Measurements from ENCODE around the gene EML1. TPM values are rescaled to one million over a fixed set of nuclear protein-coding genes. Genes with fewer than 3 reads are reported as not detected.

The EML1 gene
- total RNA-seq, 1 experiment from 2014 or later = 7.2 TPM

DNA sequence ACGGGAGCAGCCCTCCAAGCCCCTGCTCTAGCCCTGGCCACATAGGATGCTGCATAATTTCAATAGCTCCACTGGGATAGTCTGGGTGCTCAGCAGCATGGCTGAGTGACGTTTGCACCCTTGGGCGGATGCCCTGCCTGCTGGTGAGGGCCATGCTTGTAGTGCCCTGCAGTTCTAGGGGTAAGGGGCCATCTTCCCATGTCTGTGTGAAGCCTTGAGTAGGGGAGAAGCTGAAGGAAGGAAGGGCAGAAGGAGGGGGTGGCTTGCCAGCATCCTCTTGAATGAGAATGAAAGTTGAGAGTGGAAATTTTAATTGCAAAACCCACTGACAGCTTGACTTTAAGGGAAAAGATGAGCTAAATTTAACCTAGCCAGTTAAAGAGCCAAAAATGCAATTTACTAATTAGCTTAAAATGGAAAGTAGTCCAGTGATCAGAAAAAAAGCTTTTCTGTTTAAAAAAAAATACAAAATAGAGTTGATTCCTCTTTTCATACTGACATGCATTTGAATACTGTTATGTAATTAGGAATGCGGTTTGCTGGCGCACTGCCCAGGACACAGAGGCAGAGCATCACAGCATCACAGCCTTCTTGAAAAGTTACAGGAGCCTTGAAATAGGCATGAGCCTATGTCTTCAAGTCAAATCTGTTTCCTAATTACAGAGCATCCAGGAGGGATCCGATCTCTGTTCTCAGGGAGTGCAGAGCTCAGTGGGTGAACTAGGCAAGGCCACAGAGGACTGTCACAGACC lies 18.5 kb upstream of the EML1 start:
- H3K4me3 ChIP-seq (ENCODE audit: low read depth, low read length) = no peak overlapping the region
- TF ChIP-seq, protein P1, sequence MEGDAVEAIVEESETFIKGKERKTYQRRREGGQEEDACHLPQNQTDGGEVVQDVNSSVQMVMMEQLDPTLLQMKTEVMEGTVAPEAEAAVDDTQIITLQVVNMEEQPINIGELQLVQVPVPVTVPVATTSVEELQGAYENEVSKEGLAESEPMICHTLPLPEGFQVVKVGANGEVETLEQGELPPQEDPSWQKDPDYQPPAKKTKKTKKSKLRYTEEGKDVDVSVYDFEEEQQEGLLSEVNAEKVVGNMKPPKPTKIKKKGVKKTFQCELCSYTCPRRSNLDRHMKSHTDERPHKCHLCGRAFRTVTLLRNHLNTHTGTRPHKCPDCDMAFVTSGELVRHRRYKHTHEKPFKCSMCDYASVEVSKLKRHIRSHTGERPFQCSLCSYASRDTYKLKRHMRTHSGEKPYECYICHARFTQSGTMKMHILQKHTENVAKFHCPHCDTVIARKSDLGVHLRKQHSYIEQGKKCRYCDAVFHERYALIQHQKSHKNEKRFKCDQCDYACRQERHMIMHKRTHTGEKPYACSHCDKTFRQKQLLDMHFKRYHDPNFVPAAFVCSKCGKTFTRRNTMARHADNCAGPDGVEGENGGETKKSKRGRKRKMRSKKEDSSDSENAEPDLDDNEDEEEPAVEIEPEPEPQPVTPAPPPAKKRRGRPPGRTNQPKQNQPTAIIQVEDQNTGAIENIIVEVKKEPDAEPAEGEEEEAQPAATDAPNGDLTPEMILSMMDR (IDR thresholded peaks at IDR 0.05; ENCODE audit: insufficient read depth in 1 of 2, low read depth in 1 of 2, low read length in 1 of 2, severe bottlenecking in 1 of 2, unreplicated experiment in 1 of 2) = no peak

GRCh38 chr14:99775351-99775750 lies 17.9 kb upstream of the EML1 start:
- no peak overlapping the region for H3K4me3 Mint-ChIP-seq (ENCODE audit: unreplicated experiment)

More for the DNA sequence above, 18.5 kb upstream of the EML1 start:
- DNase-seq = no peak
- H3K9me3 ChIP-seq = peaks cover 12% of the 10 kb centered on the region
- H3K9me3 Mint-ChIP-seq (ENCODE audit: unreplicated experiment) = peaks cover 16% of the 10 kb centered on the region
- no peaks in the 10 kb centered on the region for H3K36me3 Mint-ChIP-seq (ENCODE audit: insufficient read depth, unreplicated experiment)
- H3K27me3 Mint-ChIP-seq (ENCODE audit: insufficient read depth, unreplicated experiment) = peaks cover 17% of the 10 kb centered on the region
- no peaks in the 10 kb centered on the region for H3K36me3 ChIP-seq (ENCODE audit: control insufficient read depth, insufficient read depth, low read length)
- CTCF ChIA-PET = no interaction called here
- no peak overlapping the region for H3K27ac Mint-ChIP-seq (ENCODE audit: unreplicated experiment)
- no TSS peak for BruUV-seq (replicated peaks)
- H3K4me1 Mint-ChIP-seq (ENCODE audit: low read depth, unreplicated experiment) = no peaks in the 10 kb centered on the region
- H3K4me3 Mint-ChIP-seq (ENCODE audit: unreplicated experiment) = no peak overlapping the region
- POLR2A ChIA-PET = no interaction called here
- intact Hi-C loops (cut with micrococcal nuclease; ENCODE audit: unreplicated experiment) = no loop called here
- no peaks in the 10 kb centered on the region for H3K4me1 ChIP-seq
- H3K27me3 ChIP-seq (replicated peaks; ENCODE audit: control insufficient read depth, insufficient read depth, low read length) = no peaks in the 10 kb centered on the region

DNA sequence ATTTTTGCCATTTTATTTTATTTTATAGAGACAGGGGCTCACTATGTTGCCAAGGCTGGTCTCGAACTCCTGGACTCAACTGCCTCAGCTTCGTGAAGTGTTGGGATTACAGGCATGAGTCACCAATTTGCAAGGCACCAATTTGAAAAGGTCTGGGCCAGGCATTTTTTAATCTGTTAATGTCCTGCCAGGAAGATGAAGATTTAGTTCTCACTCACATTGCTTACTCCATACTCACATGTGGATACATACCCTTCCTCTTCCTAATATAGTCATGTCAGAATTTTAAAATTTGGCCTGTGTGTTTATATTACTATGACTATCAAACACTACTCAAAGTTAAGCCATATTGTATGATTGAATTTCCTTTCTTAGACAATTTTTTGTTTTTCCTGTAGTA lies 15.3 kb upstream of the EML1 start:
- no peaks in the 10 kb centered on the region for H3K4me1 ChIP-seq
- DNase-seq = no peak
- peaks cover 17% of the 10 kb centered on the region for H3K27me3 Mint-ChIP-seq (ENCODE audit: insufficient read depth, unreplicated experiment)
- peaks cover 16% of the 10 kb centered on the region for H3K9me3 Mint-ChIP-seq (ENCODE audit: unreplicated experiment)
- H3K4me1 Mint-ChIP-seq (ENCODE audit: low read depth, unreplicated experiment) = peaks cover 12% of the 10 kb centered on the region
- TF ChIP-seq, protein P1 (IDR thresholded peaks at IDR 0.05; ENCODE audit: insufficient read depth in 1 of 2, low read depth in 1 of 2, low read length in 1 of 2, severe bottlenecking in 1 of 2, unreplicated experiment in 1 of 2) = no peak
- no peaks in the 10 kb centered on the region for H3K36me3 Mint-ChIP-seq (ENCODE audit: insufficient read depth, unreplicated experiment)
- H3K36me3 ChIP-seq (ENCODE audit: control insufficient read depth, insufficient read depth, low read length) = no peaks in the 10 kb centered on the region
- no peak overlapping the region for H3K4me3 Mint-ChIP-seq (ENCODE audit: unreplicated experiment)
- H3K4me3 ChIP-seq (ENCODE audit: low read depth, low read length) = no peak overlapping the region
- BruUV-seq (replicated peaks) = no TSS peak
- intact Hi-C loops (cut with micrococcal nuclease; ENCODE audit: unreplicated experiment) = no loop called here
- ChIA-PET CTCF (no interaction called here), POLR2A (no interaction called here)
- H3K27ac Mint-ChIP-seq (ENCODE audit: unreplicated experiment) = no peak overlapping the region
- H3K27me3 ChIP-seq (replicated peaks; ENCODE audit: control insufficient read depth, insufficient read depth, low read length) = no peaks in the 10 kb centered on the region
- peaks cover 12% of the 10 kb centered on the region for H3K9me3 ChIP-seq

More at GRCh38 chr14:99775351-99775750, 17.9 kb upstream of the EML1 start:
- H3K36me3 ChIP-seq (ENCODE audit: control insufficient read depth, insufficient read depth, low read length) = no peaks in the 10 kb centered on the region
- no peaks in the 10 kb centered on the region for H3K36me3 Mint-ChIP-seq (ENCODE audit: insufficient read depth, unreplicated experiment)
- no peak for DNase-seq
- TF ChIP-seq, protein P1 (IDR thresholded peaks at IDR 0.05; ENCODE audit: insufficient read depth in 1 of 2, low read depth in 1 of 2, low read length in 1 of 2, severe bottlenecking in 1 of 2, unreplicated experiment in 1 of 2) = no peak
- no peaks in the 10 kb centered on the region for H3K4me1 Mint-ChIP-seq (ENCODE audit: low read depth, unreplicated experiment)
- H3K9me3 ChIP-seq = peaks cover 12% of the 10 kb centered on the region
- intact Hi-C loops (cut with micrococcal nuclease; ENCODE audit: unreplicated experiment) = no loop called here
- no TSS peak for BruUV-seq (replicated peaks)
- H3K4me1 ChIP-seq = no peaks in the 10 kb centered on the region
- ChIA-PET CTCF (interaction anchor here (0.6 kb wide), 1 partner anchor 146 kb away, joined by 5 read pairs; no protein-coding TSS in a partner anchor), POLR2A (no interaction called here)
- H3K4me3 ChIP-seq (ENCODE audit: low read depth, low read length) = no peak overlapping the region
- H3K27ac Mint-ChIP-seq (ENCODE audit: unreplicated experiment) = no peak overlapping the region
- H3K27me3 ChIP-seq (replicated peaks; ENCODE audit: control insufficient read depth, insufficient read depth, low read length) = no peaks in the 10 kb centered on the region
- peaks cover 16% of the 10 kb centered on the region for H3K9me3 Mint-ChIP-seq (ENCODE audit: unreplicated experiment)
- H3K27me3 Mint-ChIP-seq (ENCODE audit: insufficient read depth, unreplicated experiment) = peaks cover 17% of the 10 kb centered on the region
